NB4 (cell line): Measurements from ENCODE around the gene SLC38A6.

Experiments used
- POLR2A ChIP-seq: IDR thresholded peaks from 2 replicates; pipeline ENCODE4 v1.6.1; 2011; ENCODE audit warnings: mild to moderate bottlenecking; ENCODE audit not compliant: insufficient read length; ENCODE audit errors: extremely low read depth
- TF ChIP-seq, protein P1 (sequence below): IDR thresholded peaks from one replicate; pipeline ENCODE4 v1.5.1; 2012; ENCODE audit warnings: low read depth, low read length

GRCh38 chr14:61063461-61063860 lies 82.4 kb downstream of the SLC38A6 start:
- TF ChIP-seq, protein P1, sequence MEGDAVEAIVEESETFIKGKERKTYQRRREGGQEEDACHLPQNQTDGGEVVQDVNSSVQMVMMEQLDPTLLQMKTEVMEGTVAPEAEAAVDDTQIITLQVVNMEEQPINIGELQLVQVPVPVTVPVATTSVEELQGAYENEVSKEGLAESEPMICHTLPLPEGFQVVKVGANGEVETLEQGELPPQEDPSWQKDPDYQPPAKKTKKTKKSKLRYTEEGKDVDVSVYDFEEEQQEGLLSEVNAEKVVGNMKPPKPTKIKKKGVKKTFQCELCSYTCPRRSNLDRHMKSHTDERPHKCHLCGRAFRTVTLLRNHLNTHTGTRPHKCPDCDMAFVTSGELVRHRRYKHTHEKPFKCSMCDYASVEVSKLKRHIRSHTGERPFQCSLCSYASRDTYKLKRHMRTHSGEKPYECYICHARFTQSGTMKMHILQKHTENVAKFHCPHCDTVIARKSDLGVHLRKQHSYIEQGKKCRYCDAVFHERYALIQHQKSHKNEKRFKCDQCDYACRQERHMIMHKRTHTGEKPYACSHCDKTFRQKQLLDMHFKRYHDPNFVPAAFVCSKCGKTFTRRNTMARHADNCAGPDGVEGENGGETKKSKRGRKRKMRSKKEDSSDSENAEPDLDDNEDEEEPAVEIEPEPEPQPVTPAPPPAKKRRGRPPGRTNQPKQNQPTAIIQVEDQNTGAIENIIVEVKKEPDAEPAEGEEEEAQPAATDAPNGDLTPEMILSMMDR, result no peak
- no peak for TF ChIP-seq POLR2A
